B cell (primary cell): ENCODE data around the gene LOX. TPM values are rescaled to one million over a fixed set of nuclear protein-coding genes. Genes with fewer than 3 reads are reported as not detected.

Experiments used
- ATAC-seq: fragments of 200-7000 bp; cut with Tn5 transposase; one replicate; pipeline ENCODE4 v1.10.0; 2021; ENCODE audit warnings: low read depth, mild to moderate bottlenecking, moderate number of reproducible peaks, moderate library complexity
- CTCF ChIA-PET: fragments of 350-600 bp; sonication (Branson Sonifier 250); formaldehyde crosslinking; loops from one replicate; lab custom pipeline; 2021; ENCODE audit warnings: antibody characterized with exemption, inconsistent platforms; lab: Charles Lee
- POLR2A ChIA-PET: fragments of 350-600 bp; sonication (Branson Sonifier 250); formaldehyde crosslinking; loops from one replicate; lab custom pipeline; 2021; ENCODE audit warnings: antibody characterized with exemption; lab: Charles Lee
- DNase-seq: peaks from one replicate; pipeline ENCODE4 v3.0.0; 2013
- H2AFZ ChIP-seq: 2 replicates; pipeline ENCODE4 v1.6.1; 2012; ENCODE audit warnings: mild to moderate bottlenecking, low read depth, low read length; ENCODE audit not compliant: insufficient read depth, poor library complexity, severe bottlenecking
- H3K27ac ChIP-seq, 2 donors: 1 replicate in 1 of 2; 2 replicates in 1 of 2; pipeline ENCODE4 v1.5.1; 2012 to 2013; ENCODE audit warnings: low read length in 2 of 2, mild to moderate bottlenecking in 2 of 2, moderate library complexity in 1 of 2
- H3K27me3 ChIP-seq, 4 experiments: fragments of 200-600 bp in 1 of 4; sonication (generic) in 1 of 4; replicated peaks in 1 of 4; 1 replicate in 2 of 4; 2 replicates in 2 of 4; pipeline versions ENCODE4 v1.6.1 to v1.7.0; 2013 to 2016; ENCODE audit warnings: low read length in 3 of 4, mild to moderate bottlenecking in 2 of 4, mixed read lengths in 1 of 4, moderate library complexity in 1 of 4; ENCODE audit not compliant: insufficient read depth in 4 of 4, control insufficient read depth in 3 of 4; ENCODE audit errors: control extremely low read depth in 1 of 4
- H3K36me3 ChIP-seq, 2 experiments: replicated peaks in 1 of 2; 1 replicate in 1 of 2; 2 replicates in 1 of 2; pipeline versions ENCODE4 v1.6.1 to v1.7.1; 2013; ENCODE audit warnings: low read length in 1 of 2; ENCODE audit not compliant: insufficient read depth in 2 of 2, control insufficient read depth in 1 of 2; ENCODE audit errors: control extremely low read depth in 1 of 2, extremely low read depth in 1 of 2
- H3K4me1 ChIP-seq, 2 donors: fragments of 200-600 bp in 1 of 2; sonication (generic) in 1 of 2; 1 replicate in 1 of 2; 2 replicates in 1 of 2; pipeline versions ENCODE4 v1.5.1 to v1.6.1; 2013 to 2017; ENCODE audit warnings: low read length in 2 of 2; ENCODE audit not compliant: control insufficient read depth in 2 of 2, insufficient read depth in 2 of 2
- H3K4me2 ChIP-seq: replicated peaks from 2 replicates; pipeline ENCODE3; 2012; ENCODE audit warnings: mild to moderate bottlenecking, low read depth, low read length; ENCODE audit not compliant: poor library complexity, severe bottlenecking
- H3K4me3 ChIP-seq, 5 experiments: fragments of 200-600 bp in 1 of 5; sonication (generic) in 1 of 5; 1 replicate in 3 of 5; 2 replicates in 2 of 5; pipeline versions ENCODE4 v1.5.1 to v1.7.0; 2011 to 2016; ENCODE audit warnings: low read length in 4 of 5, mild to moderate bottlenecking in 4 of 5, low read depth in 2 of 5, control low read depth in 1 of 5, moderate library complexity in 1 of 5; ENCODE audit not compliant: insufficient read depth in 1 of 5; ENCODE audit errors: control extremely low read depth in 1 of 5, extremely low read depth in 1 of 5
- H3K79me2 ChIP-seq: fragments of 200-600 bp; sonication (generic); one replicate; pipeline ENCODE4 v1.6.0; 2016; ENCODE audit warnings: low read length; ENCODE audit not compliant: control insufficient read depth, insufficient read depth
- H3K9ac ChIP-seq: fragments of 200-600 bp; sonication (generic); 2 replicates; pipeline ENCODE4 v1.6.1; 2017; ENCODE audit warnings: mild to moderate bottlenecking, low read length, moderate library complexity
- H3K9me3 ChIP-seq, 3 donors: one replicate each; pipeline versions ENCODE4 v1.6.1 to v1.7.1; 2013; ENCODE audit warnings: low read length in 2 of 3; ENCODE audit not compliant: control insufficient read depth in 2 of 3, insufficient read depth in 1 of 3; ENCODE audit errors: control extremely low read depth in 1 of 3
- H4K20me1 ChIP-seq: 2 replicates; pipeline ENCODE4 v1.6.0; 2012; ENCODE audit warnings: mild to moderate bottlenecking, low read length; ENCODE audit not compliant: insufficient read depth, control insufficient read depth, poor library complexity, severe bottlenecking
- H3K27ac Mint-ChIP-seq: one replicate; pipeline ENCODE4 v1.8.0; 2021; ENCODE audit warnings: mixed read lengths
- H3K27me3 Mint-ChIP-seq: one replicate; pipeline ENCODE4 v1.8.0; 2021; ENCODE audit warnings: mixed read lengths
- H3K4me1 Mint-ChIP-seq: one replicate; pipeline ENCODE4 v1.8.0; 2021; ENCODE audit warnings: mixed read lengths
- H3K4me3 Mint-ChIP-seq: one replicate; pipeline ENCODE4 v1.8.0; 2021; ENCODE audit warnings: mixed read lengths
- H3K9me3 Mint-ChIP-seq: one replicate; pipeline ENCODE4 v1.8.0; 2022; ENCODE audit warnings: mixed read lengths; ENCODE audit not compliant: insufficient read depth
- CTCF ChIP-seq: fragments of 200-600 bp; IDR thresholded peaks from one replicate; pipeline ENCODE4 v1.8.0; 2022; ENCODE audit warnings: antibody characterized with exemption, mild to moderate bottlenecking
- EZH2 ChIP-seq: IDR thresholded peaks from 2 replicates; pipeline ENCODE4 v1.6.1; 2012; ENCODE audit warnings: borderline replicate concordance, low read depth, mild to moderate bottlenecking, moderate library complexity, low read length; ENCODE audit not compliant: insufficient read depth, poor library complexity, severe bottlenecking
- WGBS: methylation state at CpG from one replicate; pipeline ENCODE4 v1.1.5; 2013; ENCODE audit warnings: missing lambda C conversion rate; ENCODE audit not compliant: insufficient coverage; 5-methylcytosine and 5-hydroxymethylcytosine counted together
- intact Hi-C: fragments of 100-400 bp; cut with micrococcal nuclease; formaldehyde crosslinking; loops from one replicate; pipeline ENCODE4 v1.10.0; 2022
- polyA plus RNA-seq: library from polyadenylated mRNA; depleted of rRNA; stranded (reverse); fragments of >200 nt; gene quantifications from 2 replicates; pipeline ENCODE4 v1.2.3, GENCODE V29; 2012
- total RNA-seq, 2 donors: library from RNA; stranded (reverse); fragments of 120-200 nt in 1 of 2; gene quantifications; 1 replicate in 1 of 2; 2 replicates in 1 of 2; pipeline versions ENCODE4 v1.2.3 to v1.2.4, GENCODE V29; 2013 to 2022

Gene LOX
- total and polyA plus RNA-seq, 2 donors (not counting 1 experiment from before 2014, with no cell fraction given): not detected

GRCh38 chr5:122105909-122106308 is 27.9 kb upstream of the LOX start:
- H3K27me3 ChIP-seq: no peaks in the 10 kb centered on the region
- H3K4me3 ChIP-seq: no peak overlapping the region
- TF ChIP-seq CTCF (no peak), EZH2 (no peak)
- H3K27ac Mint-ChIP-seq: no peak overlapping the region
- H3K9me3 ChIP-seq: no peaks in the 10 kb centered on the region
- ChIA-PET CTCF (no interaction called here), POLR2A (no interaction called here)
- no CpG with 5 or more reads among the region's 2 CpGs for WGBS
- no peaks in the 10 kb centered on the region for H3K79me2 ChIP-seq
- no peaks in the 10 kb centered on the region for H3K4me1 ChIP-seq
- H3K9me3 Mint-ChIP-seq: no peaks in the 10 kb centered on the region
- no peaks in the 10 kb centered on the region for H4K20me1 ChIP-seq
- intact Hi-C loops: no loop called here
- no peak overlapping the region for H3K4me3 Mint-ChIP-seq
- no peak overlapping the region for H3K9ac ChIP-seq
- H3K36me3 ChIP-seq: no peaks in the 10 kb centered on the region
- H3K27me3 Mint-ChIP-seq: peaks cover 7% of the 10 kb centered on the region
- DNase-seq (no peak), ATAC-seq (no peak)
- no peak overlapping the region for H3K4me2 ChIP-seq
- H3K27ac ChIP-seq: no peak overlapping the region
- H2AFZ ChIP-seq: no peak overlapping the region
- H3K4me1 Mint-ChIP-seq: no peaks in the 10 kb centered on the region

- no peaks in the 10 kb centered on the region for H4K20me1 ChIP-seq
- no peak overlapping the region for H3K9ac ChIP-seq
- no CpG with 5 or more reads among the region's 1 CpG for WGBS
- no peaks in the 10 kb centered on the region for H3K27me3 ChIP-seq
- Mint-ChIP-seq H3K9me3 (no peaks in the 10 kb centered on the region), H3K27ac (no peak overlapping the region), H3K4me3 (no peak overlapping the region), H3K27me3 (peaks cover 11% of the 10 kb centered on the region), H3K4me1 (no peaks in the 10 kb centered on the region)
- H3K36me3 ChIP-seq: no peaks in the 10 kb centered on the region
- no peak overlapping the region for H3K4me3 ChIP-seq
- H3K79me2 ChIP-seq: no peaks in the 10 kb centered on the region
- CTCF ChIA-PET: no interaction called here
- no peak overlapping the region for H2AFZ ChIP-seq
- intact Hi-C loops: no loop called here
- POLR2A ChIA-PET: no interaction called here
- no peak for ATAC-seq
- no peaks in the 10 kb centered on the region for H3K9me3 ChIP-seq
- no peak overlapping the region for H3K27ac ChIP-seq
- H3K4me2 ChIP-seq: no peak overlapping the region
- no peak for DNase-seq
- TF ChIP-seq EZH2: no peak
- TF ChIP-seq CTCF: no peak
- no peaks in the 10 kb centered on the region for H3K4me1 ChIP-seq
Measured at GRCh38 chr5:122102825-122103224, 24.8 kb upstream of the LOX start.
